Choroid plexus epithelial cell (primary cell): ENCODE measurements around the gene LIMS1.
A peak's percentile ranks its signal among the peaks of the same experiment; 100 is the strongest.
"Not testable (repeated sequence)": the region's sequence is repeated elsewhere in the genome, so short reads cannot be mapped to it uniquely, and the experiment has no call there.

Experiments
- DNase-seq: peaks from one replicate; pipeline ENCODE4 v3.0.0-alpha.2; 2010; ENCODE audit warnings: low read depth
- H3K4me3 ChIP-seq: 2 replicates; pipeline ENCODE4 v1.5.1; 2011; ENCODE audit warnings: low read depth, mild to moderate bottlenecking, control low read depth, low read length, moderate library complexity

LIMS1 gene

DNA sequence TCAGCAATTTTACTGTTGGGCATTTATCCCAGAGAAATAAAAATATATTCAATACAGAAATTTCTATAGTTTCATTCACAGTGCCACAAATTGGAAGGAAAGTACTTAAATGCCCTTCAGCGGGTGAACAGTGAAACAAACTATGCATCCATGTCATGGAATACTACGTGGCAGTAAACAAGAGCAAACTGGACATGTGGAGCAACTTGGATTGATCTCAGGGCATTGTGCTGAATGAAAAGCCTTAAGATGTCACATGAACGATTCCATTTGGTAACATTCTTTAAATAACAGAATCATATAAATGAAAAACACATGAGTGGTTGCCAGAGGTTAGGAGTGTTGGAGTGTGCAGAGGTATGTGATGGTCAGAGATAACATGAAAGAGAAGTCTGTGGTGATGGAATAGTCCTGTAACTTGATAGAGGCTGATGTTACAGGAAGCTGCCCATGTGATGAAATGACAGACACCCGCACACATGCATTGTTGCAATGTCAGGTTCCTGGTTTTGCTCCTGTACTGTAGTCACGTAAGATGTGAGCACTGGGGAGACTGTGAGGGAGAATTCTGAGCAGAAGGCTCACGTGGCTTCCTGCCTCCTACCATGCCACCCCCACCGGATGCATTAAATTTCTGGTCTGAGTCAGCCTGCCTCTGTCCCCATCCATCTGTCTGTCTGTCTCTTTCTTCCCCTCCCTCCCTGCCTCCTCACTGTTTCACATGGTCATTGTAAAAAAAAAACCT is 118.1 kb downstream of the LIMS1 start:
- DNase-seq: peak; percentile 95
- not testable (repeated sequence) for H3K4me3 ChIP-seq

GRCh38 chr2:108653425-108653824 is 119.2 kb downstream of the LIMS1 start:
- not testable (repeated sequence) for DNase-seq, H3K4me3 ChIP-seq

DNA sequence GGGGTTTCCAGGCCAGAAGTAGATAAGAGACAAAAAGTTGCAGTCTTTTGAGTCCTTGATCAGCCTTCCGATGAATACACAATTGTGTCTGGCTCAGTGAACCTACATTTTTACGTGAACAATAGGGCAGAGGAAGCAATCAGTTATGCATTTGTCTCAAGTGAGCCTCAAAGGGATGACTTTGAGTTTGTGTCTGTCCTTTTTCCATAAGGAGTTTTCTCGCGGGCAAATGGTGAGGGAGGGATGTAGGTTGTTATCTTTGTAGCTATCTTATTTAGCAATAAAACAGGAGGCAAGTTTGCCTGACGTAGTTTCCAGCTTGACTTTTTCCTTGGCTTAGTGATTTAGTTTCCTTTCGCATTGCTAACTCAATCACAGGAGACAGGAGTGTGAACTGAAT is 119.6 kb downstream of the LIMS1 start:
- peak; percentile 48 for DNase-seq

GRCh38 chr2:108654521-108655125 is 120.4 kb downstream of the LIMS1 start:
- DNase-seq: peak; percentile 74
- H3K4me3 ChIP-seq: not testable (repeated sequence)

More for the DNA sequence above, 119.6 kb downstream of the LIMS1 start:
- H3K4me3 ChIP-seq: not testable (repeated sequence)

DNA sequence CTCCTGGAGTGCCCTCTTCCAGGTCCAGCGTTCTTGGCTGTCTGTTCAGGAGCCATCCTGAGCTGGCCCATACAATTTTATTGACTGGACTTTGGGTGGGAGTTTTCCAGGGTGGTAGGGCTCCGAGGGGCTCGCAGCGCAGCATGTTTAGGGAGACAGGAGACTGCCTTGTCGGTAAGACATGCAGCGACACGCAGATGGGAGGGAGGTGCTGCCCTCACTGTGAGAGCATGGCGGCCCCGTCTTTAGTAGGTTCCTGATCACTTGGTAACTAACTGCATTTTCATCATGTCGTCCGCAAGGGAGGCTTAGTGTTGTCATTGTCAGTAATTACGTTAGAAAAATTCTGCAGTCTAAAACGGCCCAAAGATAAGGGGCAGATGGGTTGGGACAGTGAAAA is 121.0 kb downstream of the LIMS1 start:
- not testable (repeated sequence) for H3K4me3 ChIP-seq, DNase-seq

DNA sequence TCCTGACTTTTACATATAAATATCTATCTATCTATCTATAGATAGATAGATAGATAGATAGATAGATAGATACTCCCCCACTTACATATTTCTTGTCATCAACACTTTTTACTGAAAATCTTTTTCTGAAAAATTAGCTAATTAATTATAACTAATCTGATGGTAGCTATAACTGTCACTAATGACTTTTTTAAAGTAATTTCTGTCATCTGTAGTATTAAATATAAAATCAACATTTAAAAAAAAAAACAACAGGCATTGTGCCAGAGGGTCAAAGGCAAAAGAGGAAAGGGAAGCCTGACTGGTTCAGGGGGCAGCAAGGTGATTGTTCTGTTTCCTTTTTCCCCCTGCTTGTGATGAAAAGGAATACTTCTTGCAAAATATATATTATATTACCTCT is 122.0 kb downstream of the LIMS1 start:
- H3K4me3 ChIP-seq, DNase-seq: not testable (repeated sequence)

DNA sequence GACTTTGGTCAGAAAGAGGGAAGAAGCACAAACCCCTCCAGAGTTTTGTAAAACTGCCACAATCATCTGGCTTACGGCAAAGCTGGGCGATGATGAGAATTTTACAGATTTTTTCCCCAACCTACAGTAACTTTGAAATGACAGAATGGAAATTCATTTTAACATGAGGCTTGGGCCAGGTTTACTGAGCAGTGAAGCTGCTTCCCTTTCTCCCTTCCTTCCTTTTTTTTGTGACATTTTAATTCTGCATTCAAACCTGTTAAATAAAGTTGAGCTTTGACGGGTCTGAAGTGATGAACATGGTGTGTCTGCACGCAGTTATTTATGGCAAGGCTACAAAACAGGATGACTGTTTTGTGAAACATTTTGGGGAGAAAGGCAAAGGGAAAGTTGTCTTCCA is 123.2 kb downstream of the LIMS1 start:
- DNase-seq, H3K4me3 ChIP-seq: not testable (repeated sequence)

- DNase-seq, H3K4me3 ChIP-seq: not testable (repeated sequence)
Measured at GRCh38 chr2:108658553-108658952, 124.3 kb downstream of the LIMS1 start.

- not testable (repeated sequence) for H3K4me3 ChIP-seq, DNase-seq
Measured at GRCh38 chr2:108661493-108661892, 127.2 kb downstream of the LIMS1 start.

DNA sequence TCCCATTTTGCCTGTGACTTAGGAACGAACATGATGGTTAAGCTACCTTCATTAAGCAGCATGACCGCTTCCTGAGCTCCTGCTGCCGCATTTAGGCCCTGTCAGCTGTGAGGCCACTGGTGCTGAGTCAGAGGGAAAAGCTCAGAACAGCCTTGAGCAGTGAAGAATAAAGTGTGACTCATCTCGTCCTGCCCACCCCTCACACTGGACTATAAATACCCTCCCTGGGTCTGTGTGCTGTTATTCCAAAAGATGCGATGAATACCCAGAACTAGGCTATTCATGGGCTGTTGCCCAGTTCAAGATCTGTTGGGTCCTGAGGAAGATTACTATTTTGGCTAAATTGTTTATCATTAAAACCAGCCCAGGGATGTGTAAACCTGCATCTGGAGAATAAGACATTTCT is 127.9 kb downstream of the LIMS1 start:
- H3K4me3 ChIP-seq: not testable (repeated sequence)
- DNase-seq: peak; percentile 86

GRCh38 chr2:108663346-108663745 is 129.1 kb downstream of the LIMS1 start:
- not testable (repeated sequence) for DNase-seq, H3K4me3 ChIP-seq

DNA sequence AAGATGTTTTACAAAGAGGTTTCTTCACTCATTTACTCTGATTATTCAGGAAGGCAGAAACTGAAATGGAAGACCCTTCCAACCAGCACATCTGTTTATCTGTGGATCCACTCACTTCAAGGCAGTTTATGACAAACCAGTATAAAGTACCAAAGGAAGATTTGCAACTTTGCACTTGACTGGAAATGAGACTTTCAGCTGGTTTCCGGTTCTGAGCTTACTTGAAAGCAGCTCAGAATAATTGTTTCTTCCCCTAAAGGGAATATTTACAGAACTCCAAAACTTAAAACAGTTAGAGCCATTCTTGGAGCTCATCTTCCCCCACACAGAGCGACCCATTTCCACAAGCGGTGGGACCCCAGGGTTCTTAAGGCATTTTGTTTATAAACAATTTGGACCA is 129.8 kb downstream of the LIMS1 start:
- not testable (repeated sequence) for H3K4me3 ChIP-seq, DNase-seq

- DNase-seq, H3K4me3 ChIP-seq: not testable (repeated sequence)
Measured at GRCh38 chr2:108664979-108665378, 130.7 kb downstream of the LIMS1 start.

DNA sequence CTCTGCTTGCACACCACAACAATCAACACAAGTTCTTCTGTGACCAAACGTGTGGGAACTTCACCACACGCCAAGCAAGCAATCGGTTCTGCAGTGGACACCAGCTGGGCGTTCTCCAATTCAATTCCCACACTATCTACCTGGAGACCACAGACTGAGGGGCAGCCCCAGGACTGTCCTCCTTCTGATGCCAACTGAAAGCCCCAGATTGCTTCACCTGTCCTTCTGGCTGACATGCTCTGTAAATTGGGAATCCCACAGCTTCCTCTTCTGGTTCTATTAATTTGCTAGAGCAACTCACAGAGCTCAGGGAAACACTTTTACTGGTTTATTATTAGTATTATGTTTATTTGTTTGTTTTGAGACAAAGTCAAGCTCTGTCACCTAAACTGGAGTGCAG is 131.7 kb downstream of the LIMS1 start:
- H3K4me3 ChIP-seq, DNase-seq: not testable (repeated sequence)

GRCh38 chr2:108667140-108667539 is 132.9 kb downstream of the LIMS1 start:
- H3K4me3 ChIP-seq: not testable (repeated sequence)
- peak; percentile 22 for DNase-seq

GRCh38 chr2:108670282-108670681 is 136.0 kb downstream of the LIMS1 start:
- DNase-seq, H3K4me3 ChIP-seq: not testable (repeated sequence)

- not testable (repeated sequence) for DNase-seq, H3K4me3 ChIP-seq
Measured at GRCh38 chr2:108672200-108672805, 138.0 kb downstream of the LIMS1 start.

- DNase-seq, H3K4me3 ChIP-seq: not testable (repeated sequence)
Measured at GRCh38 chr2:108676522-108676921, 142.3 kb downstream of the LIMS1 start.

- H3K4me3 ChIP-seq, DNase-seq: not testable (repeated sequence)
Measured at GRCh38 chr2:108677239-108677744, 143.0 kb downstream of the LIMS1 start.

GRCh38 chr2:108678198-108678651 is 144.0 kb downstream of the LIMS1 start:
- peak; percentile 89 for DNase-seq
- not testable (repeated sequence) for H3K4me3 ChIP-seq
